GM10266 (cell line): ENCODE measurements around the gene MXRA7.

ENCODE experiments used
- DNase-seq: peaks from one replicate; pipeline ENCODE4 v3.0.0; 2012; ENCODE audit errors: extremely low spot score
- TF ChIP-seq, protein P1 (sequence below): IDR thresholded peaks from 2 replicates; pipeline ENCODE4 v1.5.1; 2012; ENCODE audit warnings: mild to moderate bottlenecking, low read depth; ENCODE audit not compliant: control insufficient read depth, insufficient read depth; ENCODE audit errors: missing control alignments

The MXRA7 gene

DNA sequence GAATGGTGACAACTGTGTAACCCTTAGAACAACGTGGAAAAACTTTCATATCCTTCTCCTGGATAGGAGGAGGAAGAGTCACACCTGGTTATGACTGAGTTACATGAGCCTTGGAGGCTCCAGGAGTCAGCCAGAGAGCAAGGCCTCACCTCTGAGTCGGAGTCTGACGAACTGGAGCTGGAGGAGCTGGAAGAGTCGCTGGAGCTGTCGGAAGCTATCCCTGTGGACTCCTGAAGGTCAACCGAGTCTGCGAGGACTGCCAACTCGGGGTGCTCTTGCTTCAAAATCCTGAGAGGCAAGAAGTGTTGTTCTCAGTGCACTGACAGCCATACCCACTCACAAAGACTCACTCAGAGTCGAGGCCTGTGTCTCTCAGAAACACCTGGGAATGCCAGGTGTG lies 9.4 kb upstream of the MXRA7 start:
- TF ChIP-seq, protein P1, sequence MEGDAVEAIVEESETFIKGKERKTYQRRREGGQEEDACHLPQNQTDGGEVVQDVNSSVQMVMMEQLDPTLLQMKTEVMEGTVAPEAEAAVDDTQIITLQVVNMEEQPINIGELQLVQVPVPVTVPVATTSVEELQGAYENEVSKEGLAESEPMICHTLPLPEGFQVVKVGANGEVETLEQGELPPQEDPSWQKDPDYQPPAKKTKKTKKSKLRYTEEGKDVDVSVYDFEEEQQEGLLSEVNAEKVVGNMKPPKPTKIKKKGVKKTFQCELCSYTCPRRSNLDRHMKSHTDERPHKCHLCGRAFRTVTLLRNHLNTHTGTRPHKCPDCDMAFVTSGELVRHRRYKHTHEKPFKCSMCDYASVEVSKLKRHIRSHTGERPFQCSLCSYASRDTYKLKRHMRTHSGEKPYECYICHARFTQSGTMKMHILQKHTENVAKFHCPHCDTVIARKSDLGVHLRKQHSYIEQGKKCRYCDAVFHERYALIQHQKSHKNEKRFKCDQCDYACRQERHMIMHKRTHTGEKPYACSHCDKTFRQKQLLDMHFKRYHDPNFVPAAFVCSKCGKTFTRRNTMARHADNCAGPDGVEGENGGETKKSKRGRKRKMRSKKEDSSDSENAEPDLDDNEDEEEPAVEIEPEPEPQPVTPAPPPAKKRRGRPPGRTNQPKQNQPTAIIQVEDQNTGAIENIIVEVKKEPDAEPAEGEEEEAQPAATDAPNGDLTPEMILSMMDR, result no peak
- DNase-seq, result no peak

- TF ChIP-seq, protein P1, result no peak
- DNase-seq, result no peak
Measured at GRCh38 chr17:76718516-76718915, 7.8 kb upstream of the MXRA7 start.

- TF ChIP-seq, protein P1, result no peak
- no peak for DNase-seq
Measured at GRCh38 chr17:76716839-76717215, 6.1 kb upstream of the MXRA7 start.

GRCh38 chr17:76716146-76716838 lies 5.5 kb upstream of the MXRA7 start:
- no peak for DNase-seq
- TF ChIP-seq, protein P1, result no peak

DNA sequence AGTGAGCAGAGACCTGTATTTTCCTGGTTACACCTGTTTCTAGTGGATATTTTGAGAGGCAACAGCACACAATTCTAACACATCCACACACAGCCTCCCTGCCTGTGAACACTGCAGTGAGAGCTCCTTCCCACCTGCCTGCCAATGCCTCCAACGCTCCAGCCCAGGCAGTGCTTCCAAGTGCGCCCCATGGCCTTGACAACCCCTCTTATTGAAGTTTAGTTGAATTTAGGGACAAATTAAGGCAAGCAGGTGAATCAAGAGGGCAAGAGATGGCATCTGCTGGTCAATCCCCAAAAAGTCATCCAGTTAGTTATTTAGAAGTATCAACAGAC lies 4.7 kb upstream of the MXRA7 start:
- TF ChIP-seq, protein P1, result no peak

GRCh38 chr17:76714822-76715495 lies 4.2 kb upstream of the MXRA7 start:
- peak; percentile 66 for DNase-seq
- TF ChIP-seq, protein P1, result peak; percentile 78

More for the DNA sequence above, 4.7 kb upstream of the MXRA7 start:
- no peak for DNase-seq

GRCh38 chr17:76714336-76714735 lies 3.6 kb upstream of the MXRA7 start:
- DNase-seq, result no peak
- TF ChIP-seq, protein P1, result no peak
